Ovary (tissue), 9 donors: ENCODE results near the gene RRP12. TPM values are rescaled to one million over a fixed set of nuclear protein-coding genes. Genes with fewer than 3 reads are reported as not detected.
A peak's percentile ranks its signal among the peaks of the same experiment; 100 is the strongest.

Experiments used
- DNase-seq, 5 donors: peaks; one replicate each; pipeline ENCODE4 v3.0.0-alpha.2; 2019 to 2020
- H3K27ac ChIP-seq, 2 donors: fragments of 200-600 bp; one replicate each; pipeline versions ENCODE4 v1.5.1 to v1.8.0; 2019 to 2022
- H3K27me3 ChIP-seq: fragments of 200-600 bp; one replicate; pipeline ENCODE4 v1.8.0; 2022
- H3K36me3 ChIP-seq: fragments of 200-600 bp; sonication (generic); one replicate; pipeline ENCODE4 v1.5.1; 2019
- H3K4me1 ChIP-seq: one replicate; pipeline ENCODE4 v1.8.1; 2013; ENCODE audit warnings: mild to moderate bottlenecking, moderate library complexity; ENCODE audit not compliant: insufficient read depth
- H3K4me3 ChIP-seq: fragments of 200-600 bp; sonication (generic); one replicate; pipeline ENCODE4 v1.5.1; 2017
- H3K9me3 ChIP-seq, 2 donors: fragments of 200-600 bp in 1 of 2; sonication (generic) in 1 of 2; one replicate each; pipeline versions ENCODE4 v1.5.1 to v1.8.1; 2013 to 2019; ENCODE audit warnings: mild to moderate bottlenecking in 1 of 2, moderate library complexity in 1 of 2
- CTCF ChIP-seq, 3 donors: fragments of 450-650 bp in 2 of 3; fragments of 200-600 bp in 1 of 3; IDR thresholded peaks; one replicate each; pipeline versions ENCODE4 v1.5.1 to v1.8.0; 2016 to 2022; ENCODE audit warnings: antibody characterized with exemption in 3 of 3, mild to moderate bottlenecking in 1 of 3
- EP300 ChIP-seq: sonication (generic); formaldehyde crosslinking; IDR thresholded peaks from one replicate; pipeline ENCODE4 v1.6.1; 2017; ENCODE audit warnings: antibody characterized with exemption
- POLR2A ChIP-seq: fragments of 450-650 bp; IDR thresholded peaks from one replicate; pipeline ENCODE4 v1.6.1; 2017; ENCODE audit warnings: antibody characterized with exemption, mild to moderate bottlenecking, moderate library complexity
- WGBS, 3 donors: extraction: QIAGEN DNeasy Blood & Tissue Kit in 1 of 3; methylation state at CpG; one replicate each; pipeline versions ENCODE4 v1.1.5 to v1.1.7; 2013 to 2017; 5-methylcytosine and 5-hydroxymethylcytosine counted together
- intact Hi-C, 4 donors: fragments of 100-400 bp; cut with DNase I; formaldehyde crosslinking; loops; one replicate each; pipeline versions ENCODE4 v1.11.0 to v1.15.1; 2022 to 2023
- polyA plus RNA-seq, 2 donors: library from polyadenylated mRNA; stranded (reverse); fragments of 200-250 nt in 1 of 2; fragments of 350-450 nt in 1 of 2; fragmentation: Illumina TruSeq in 1 of 2; extraction: RNeasy Lipid Tissue Mini Kit (QIAGEN cat#74804) in 1 of 2; gene quantifications; one replicate each; pipeline ENCODE4 v1.2.3, GENCODE V29; 2013 to 2014
- total RNA-seq, 7 donors: library from RNA; depleted of rRNA in 2 of 7; stranded (reverse); fragments of >200 nt in 2 of 7; fragmentation: NEBNext Ultra II Directional in 3 of 7; extraction: Animal tissue kit (Norgen Biotek cat#: 25700) in 3 of 7; gene quantifications; one replicate each; pipeline versions ENCODE4 v1.1.0 to v1.2.4, GENCODE V29; 2016 to 2023
- donor health status: DM: no; HTN: no; CAD: no; lungs with moderate emphysema.
- donor health status: DM: no; HTN: no; CAD: no.
- donor health status: Bipolar disorder and iron deficiency.
- donor health status: DM: yes; HTN: yes; CAD: no.
- donor health status: DM: no; HTN: no; CAD: no.
- donor health status: DM: yes; HTN: yes; CAD: no.

Gene RRP12
- total and polyA plus RNA-seq, 9 donors = 7.2 to 35.8 (median 23.7) TPM

- TF ChIP-seq POLR2A (no peak), CTCF (IDR thresholded peaks at IDR 0.05) (no peak)
- no peak overlapping the region for H3K27ac ChIP-seq
- no peaks in the 10 kb centered on the region for H3K9me3 ChIP-seq
- peak in 1 of 5 donors; percentile 27 for DNase-seq
- H3K36me3 ChIP-seq = no peaks in the 10 kb centered on the region
- peaks cover 4% of the 10 kb centered on the region for H3K4me1 ChIP-seq
- no peaks in the 10 kb centered on the region for H3K27me3 ChIP-seq
- intact Hi-C loops = loop anchor here in 1 of 4 donors (10.0 kb wide), 1 partner anchor 215 kb away; no protein-coding TSS in a partner anchor
- H3K4me3 ChIP-seq = peak overlapping the region; percentile 71
- WGBS, 3 donors = 27 to 46% (median 30%) methylated on average over 21 of the region's 21 CpGs
These were observed 1.1 kb downstream of the RRP12 start for GRCh38 chr10:97399843-97400545.

- TF ChIP-seq POLR2A (no peak), EP300 (no peak), CTCF (IDR thresholded peaks at IDR 0.05) (no peak)
- no peak for DNase-seq
- no peaks in the 10 kb centered on the region for H3K36me3 ChIP-seq
- no peak overlapping the region for H3K4me3 ChIP-seq
- H3K4me1 ChIP-seq = peaks cover 4% of the 10 kb centered on the region
- WGBS, 3 donors = 94 to 98% (median 96%) methylated on average over 4 of the region's 4 CpGs
- H3K9me3 ChIP-seq = no peaks in the 10 kb centered on the region
- H3K27ac ChIP-seq = no peak overlapping the region
- no peaks in the 10 kb centered on the region for H3K27me3 ChIP-seq
- intact Hi-C loops = no loop called here
These were observed 5.1 kb downstream of the RRP12 start for GRCh38 chr10:97396056-97396455.

GRCh38 chr10:97393034-97393573, 8.0 kb downstream of the RRP12 start:
- no peak for DNase-seq
- 91% methylated on average over 8 of the region's 8 CpGs for WGBS, 3 donors
- Histone ChIP-seq H3K36me3 (no peaks in the 10 kb centered on the region), H3K4me3 (no peak overlapping the region), H3K9me3 (no peaks in the 10 kb centered on the region), H3K27me3 (no peaks in the 10 kb centered on the region), H3K4me1 (no peaks in the 10 kb centered on the region), H3K27ac (no peak overlapping the region)
- intact Hi-C loops = no loop called here
- TF ChIP-seq EP300 (no peak), CTCF (IDR thresholded peaks at IDR 0.05) (no peak), POLR2A (no peak)

GRCh38 chr10:97390091-97390490, 11.0 kb downstream of the RRP12 start:
- Histone ChIP-seq H3K4me1 (no peaks in the 10 kb centered on the region), H3K27me3 (no peaks in the 10 kb centered on the region), H3K27ac (no peak overlapping the region), H3K36me3 (no peaks in the 10 kb centered on the region), H3K4me3 (no peak overlapping the region), H3K9me3 (no peaks in the 10 kb centered on the region)
- intact Hi-C loops = no loop called here
- DNase-seq = no peak
- 94 to 97% (median 97%) methylated on average over 5 of the region's 5 CpGs for WGBS, 3 donors
- TF ChIP-seq POLR2A = no peak
- no peak for TF ChIP-seq EP300

GRCh38 chr10:97388152-97388551, 13.0 kb downstream of the RRP12 start:
- 92 to 94% (median 92%) methylated on average over 5 of the region's 5 CpGs for WGBS, 3 donors
- intact Hi-C loops = no loop called here
- no peak for TF ChIP-seq POLR2A
- no peak for TF ChIP-seq CTCF (IDR thresholded peaks at IDR 0.05)
- TF ChIP-seq EP300 = no peak
- DNase-seq = no peak
- no peaks in the 10 kb centered on the region for H3K9me3 ChIP-seq
- no peaks in the 10 kb centered on the region for H3K4me1 ChIP-seq
- no peaks in the 10 kb centered on the region for H3K36me3 ChIP-seq
- no peaks in the 10 kb centered on the region for H3K27me3 ChIP-seq
- H3K27ac ChIP-seq = no peak overlapping the region
- H3K4me3 ChIP-seq = no peak overlapping the region
